Hematopoietic multipotent progenitor cell treated with erythropoietin and hydrocortisone succinate and interleukin-3 and kit ligand, for 17 days (in vitro differentiated cells): ENCODE measurements around the gene QRICH1.

ENCODE experiments used
- DNase-seq: peaks from one replicate; pipeline ENCODE4 v3.0.0-alpha.2; 2015; ENCODE audit warnings: low spot score

QRICH1 gene

DNA sequence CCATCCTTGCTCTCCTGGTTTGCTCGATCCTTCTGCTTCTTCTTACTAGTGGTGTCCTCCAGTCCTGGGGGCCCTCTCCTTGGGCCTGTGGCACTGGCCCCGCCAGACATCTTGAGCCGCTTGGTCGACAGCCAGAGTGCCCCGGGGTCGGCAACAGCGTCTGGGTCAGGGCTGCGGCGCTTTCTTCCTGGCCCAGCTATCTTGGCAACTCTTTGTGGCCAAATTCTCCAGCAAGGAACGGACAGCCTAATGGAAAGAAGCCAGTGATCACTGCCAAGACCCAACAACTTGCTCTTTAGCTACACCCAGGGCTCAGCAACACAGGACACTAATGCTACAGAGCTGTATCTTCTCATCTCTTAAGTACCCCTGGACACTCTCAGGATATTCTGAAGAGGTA lies 25.2 kb upstream of the QRICH1 start:
- no peak for DNase-seq

DNA sequence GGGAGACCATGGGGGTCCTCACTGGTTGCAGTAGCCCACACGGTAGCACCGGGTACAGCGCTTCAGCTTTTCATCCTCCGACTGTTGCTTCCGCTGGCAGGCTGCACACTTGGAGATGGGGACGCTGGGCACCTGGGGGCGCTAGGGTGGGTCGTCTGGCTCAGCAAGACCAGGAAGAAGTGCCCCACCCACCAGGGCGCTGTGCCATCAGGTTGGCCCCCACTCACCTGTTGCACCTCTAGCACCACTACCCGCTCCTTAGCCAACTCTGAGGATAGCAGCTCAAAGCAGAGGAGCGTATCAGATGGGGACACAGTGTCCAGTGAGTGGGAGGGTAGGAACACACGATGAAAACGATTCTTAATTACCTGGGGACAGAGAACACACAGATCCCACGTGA lies 18.4 kb upstream of the QRICH1 start:
- no peak for DNase-seq

DNA sequence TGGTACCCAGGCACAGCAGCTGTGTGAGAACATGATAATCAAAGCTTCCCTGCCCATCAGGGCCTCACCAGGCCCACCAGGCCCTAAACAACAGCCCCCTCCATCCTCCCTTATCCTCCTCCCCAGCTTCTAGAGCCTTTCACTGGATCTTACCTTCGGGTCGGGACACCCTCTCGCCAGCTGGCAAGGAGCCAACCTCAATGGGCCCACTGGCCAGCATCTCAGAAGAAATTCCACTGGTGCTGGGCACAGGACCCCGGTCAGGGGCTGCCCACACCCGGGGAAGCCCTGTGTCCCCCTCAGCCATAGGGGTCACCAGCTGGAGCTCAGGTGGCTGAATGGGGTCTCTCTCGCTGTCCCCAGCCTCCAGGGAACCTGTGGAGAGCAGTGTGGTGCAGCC lies 17.5 kb upstream of the QRICH1 start:
- no peak for DNase-seq

DNA sequence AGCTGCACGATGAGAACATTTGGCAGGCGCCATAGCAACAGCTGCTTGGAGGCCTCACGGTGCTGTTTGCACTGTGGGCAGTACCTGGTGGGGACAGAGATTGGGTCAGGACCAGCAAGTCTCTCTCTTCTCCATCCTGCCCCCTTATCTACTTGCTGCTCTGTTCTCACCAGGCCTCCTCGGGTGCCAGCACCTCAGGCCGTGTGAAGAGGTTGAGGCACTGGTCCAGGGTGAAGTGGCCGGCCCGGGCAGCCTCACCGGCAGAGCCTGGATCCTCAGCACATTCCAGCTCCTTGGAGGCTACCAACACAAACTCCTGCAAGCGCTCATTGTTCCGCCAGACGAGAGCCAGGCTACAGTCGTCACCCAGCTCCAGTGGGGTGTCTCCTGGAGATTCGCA lies 16.9 kb upstream of the QRICH1 start:
- DNase-seq: no peak

DNA sequence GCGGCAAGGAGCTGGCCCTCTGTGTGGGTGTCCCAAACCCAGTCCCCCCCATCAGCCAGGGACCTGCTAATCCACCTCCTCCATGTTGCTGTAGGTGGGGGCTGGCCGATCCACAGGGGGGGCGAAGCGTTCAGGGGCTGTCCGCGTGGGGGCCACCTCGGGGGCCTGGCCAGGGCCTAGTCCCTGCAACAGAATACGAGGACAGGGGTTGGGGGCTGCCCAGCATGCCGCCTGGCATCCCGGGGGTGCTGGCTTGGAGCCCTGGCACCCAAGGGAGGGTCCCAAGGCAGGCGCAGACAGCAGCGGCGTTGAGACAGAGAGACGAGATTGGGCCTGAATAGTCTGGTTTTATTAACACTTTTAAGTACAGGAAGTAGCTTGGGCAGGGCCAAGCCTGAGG lies 14.5 kb upstream of the QRICH1 start:
- no peak for DNase-seq

DNA sequence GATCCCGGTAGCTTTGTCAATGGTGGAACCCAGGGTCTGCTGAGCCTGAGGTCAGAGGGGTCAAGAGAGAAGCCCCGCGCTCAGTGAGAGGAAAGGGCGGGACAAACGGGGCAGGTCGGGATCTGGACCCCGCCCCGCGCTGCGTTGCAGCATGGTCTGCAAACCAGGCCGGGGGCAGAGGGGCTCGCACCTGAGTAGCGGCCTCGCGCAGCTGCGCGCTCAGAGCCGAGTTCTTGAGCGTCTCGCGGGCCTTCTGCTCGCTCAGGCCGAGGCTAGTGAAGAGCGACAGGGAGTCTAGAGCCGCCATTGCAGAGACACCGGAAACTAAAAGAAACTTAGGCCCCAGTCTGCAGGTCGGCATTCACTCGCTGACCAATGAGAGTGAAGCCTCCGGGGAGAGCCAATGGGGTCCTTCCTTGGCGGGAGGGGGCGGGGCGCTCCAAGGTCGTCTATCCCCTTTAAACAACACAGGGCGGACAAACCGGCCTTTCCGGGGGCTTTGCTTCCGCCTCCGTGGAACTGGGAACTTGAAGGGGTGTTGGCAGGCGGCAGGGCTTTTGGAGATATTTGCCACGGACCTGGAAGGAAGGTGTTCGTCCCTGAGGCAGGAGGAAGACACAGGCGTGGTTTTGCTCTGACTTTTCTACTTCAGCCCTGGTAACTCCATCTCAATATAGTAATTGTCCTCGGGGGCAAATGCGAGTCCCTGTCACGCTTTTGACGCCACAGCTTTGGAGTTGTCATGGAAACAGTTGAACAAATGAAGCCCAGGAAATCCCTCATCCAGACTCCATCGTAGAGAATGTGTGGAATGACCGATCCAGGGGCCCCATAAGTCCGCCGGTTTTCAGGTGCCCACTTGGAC lies 10.8 kb upstream of the QRICH1 start, which contains the start of gene QARS1:
Gene QARS1 (minus strand): TSS at position 331 of the 865 bp plus-strand sequence. CDS start 24 bp downstream, at position 307.
- DNase-seq: peak; percentile 86

DNA sequence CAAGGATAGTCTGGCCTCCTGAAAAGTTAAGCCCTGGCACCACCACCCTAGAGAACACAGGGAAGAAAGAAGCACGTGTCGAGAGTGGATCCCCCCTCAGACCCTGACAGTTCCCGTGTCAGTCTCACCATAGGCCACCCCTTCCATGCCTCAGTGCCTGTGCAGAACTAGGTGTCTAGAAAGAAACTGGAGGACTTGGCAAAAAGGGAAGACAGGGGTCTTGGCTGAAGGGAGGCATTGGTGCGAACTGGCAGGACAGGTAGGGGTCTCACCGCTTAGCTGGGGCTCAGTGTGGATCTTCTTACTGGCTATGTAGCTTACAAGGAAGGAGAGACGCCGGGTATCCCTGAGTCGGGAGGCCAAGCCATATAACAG lies 10.2 kb upstream of the QRICH1 start:
- no peak for DNase-seq

DNA sequence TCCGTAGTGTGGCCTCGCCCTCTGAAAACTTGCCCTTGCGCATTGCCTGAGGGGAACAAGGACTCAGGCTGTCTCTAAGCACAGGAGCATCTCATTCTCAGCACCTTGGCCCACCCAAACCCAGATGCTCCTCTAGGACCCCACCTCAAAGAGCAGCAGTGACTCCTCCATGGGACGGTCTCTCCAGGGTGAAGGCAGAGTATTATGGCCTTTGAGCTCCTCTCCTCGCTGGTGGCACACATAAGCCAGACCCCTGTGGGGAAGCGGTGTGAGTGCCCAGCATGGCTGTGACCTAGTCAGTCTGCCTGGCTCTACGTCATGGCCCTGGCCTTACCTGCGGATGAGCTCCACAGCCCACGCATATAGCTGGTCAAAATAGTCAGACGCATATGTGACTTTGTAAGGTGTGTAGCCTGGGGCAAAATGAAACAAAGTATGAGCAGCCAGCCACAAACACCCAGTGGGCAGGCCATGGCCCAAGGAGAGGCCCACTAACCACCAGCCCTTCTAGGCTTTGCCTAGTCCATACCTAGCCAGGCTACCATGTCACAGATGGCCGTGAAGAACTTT lies 6.3 kb upstream of the QRICH1 start:
- DNase-seq: no peak

DNA sequence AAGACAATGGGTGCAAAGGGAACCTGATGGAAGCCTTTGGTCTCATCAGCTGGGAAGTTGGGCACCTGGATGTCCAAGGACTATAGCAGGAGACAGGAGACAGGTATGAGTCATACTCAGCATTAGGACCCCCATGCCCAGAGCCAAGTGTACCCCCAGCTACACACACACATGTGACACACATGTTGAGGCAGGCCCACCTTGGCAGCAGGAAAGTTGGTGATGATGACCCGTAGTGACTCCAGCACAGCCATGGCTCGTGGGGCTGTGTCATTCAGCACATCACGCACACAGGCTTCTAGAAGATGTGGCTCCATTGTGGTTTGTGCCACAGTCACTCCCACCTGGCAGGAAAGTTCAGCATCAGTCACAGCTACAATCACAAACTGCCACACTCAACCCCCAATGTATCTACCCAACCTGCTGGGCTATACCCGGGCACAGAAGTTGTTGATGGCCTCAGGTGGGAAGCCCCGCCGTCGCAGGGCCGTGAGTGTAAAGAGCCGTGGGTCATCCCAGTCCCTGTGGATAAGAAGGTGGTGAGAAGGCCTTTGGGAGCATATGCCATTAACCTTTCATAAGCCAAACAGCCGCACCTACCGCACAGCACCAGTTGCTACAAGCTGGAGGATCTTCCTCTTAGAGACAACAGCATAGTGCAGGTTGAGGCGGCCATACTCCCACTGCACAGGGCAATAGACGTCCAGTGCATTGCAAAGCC lies 5.2 kb upstream of the QRICH1 start:
- no peak for DNase-seq

DNA sequence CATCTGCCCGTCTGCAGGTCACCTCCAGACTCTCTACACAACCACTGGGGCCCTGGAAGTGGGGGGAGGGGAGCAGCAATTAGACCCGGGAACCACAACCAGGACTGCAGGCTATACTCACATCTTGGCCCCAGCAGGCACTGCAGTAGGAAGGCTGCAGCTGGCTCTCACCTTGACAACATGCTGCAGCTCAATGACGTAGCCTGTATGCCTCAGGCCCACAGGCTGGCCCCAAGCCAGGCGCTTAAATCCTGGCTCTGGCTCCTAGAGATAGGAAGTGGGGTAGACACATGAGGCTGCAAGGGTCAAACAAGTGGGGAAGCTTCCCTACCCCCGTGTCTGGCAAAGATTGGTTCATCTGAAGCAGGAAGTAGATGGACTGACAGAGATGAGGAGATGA lies 4.6 kb upstream of the QRICH1 start:
- DNase-seq: peak; percentile 39

DNA sequence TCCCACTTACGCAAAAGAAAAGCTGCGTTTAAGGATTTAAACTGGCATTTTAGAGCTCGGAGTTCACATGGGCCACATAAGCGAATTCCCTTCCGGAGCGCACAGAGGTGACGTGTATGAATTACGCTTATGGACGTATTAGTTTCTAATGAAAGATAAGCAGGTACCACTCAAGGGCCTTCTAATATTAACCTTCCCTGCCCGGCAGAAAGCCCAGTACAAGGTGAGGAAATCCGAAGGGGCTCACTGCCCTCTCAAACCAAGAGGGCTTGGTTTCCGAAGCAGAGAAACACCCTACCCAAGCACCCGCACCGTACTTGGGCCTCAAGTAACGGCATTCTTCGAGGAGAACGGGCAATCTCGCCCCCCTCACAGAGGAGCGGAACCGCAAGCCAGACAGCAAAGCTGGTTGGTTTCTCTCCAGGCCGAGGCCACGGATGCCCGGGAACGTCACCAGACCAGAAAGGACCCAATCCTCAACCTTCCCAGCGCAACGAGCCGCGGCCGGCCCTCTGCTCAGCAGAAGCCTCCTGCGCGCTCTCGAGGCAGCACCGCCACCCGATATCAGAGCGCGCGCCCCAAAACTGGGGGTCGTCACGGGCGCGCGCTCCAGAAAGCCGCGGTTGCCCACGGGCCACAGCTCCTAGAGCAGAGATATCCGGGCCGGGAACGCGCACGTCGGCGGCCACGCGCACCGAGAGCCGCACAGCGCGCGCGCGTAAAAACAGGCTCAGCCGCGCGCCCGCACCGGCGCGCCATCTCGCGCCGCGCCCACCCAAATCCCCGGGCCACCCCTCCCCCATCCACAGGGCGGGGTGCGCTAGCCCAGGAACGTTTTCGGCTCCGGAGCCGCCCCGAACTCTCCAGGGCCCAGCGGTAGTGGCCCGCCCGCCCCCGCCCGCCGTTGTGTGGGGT lies 676 bp downstream of the QRICH1 start:
- peak; percentile 84 for DNase-seq

DNA sequence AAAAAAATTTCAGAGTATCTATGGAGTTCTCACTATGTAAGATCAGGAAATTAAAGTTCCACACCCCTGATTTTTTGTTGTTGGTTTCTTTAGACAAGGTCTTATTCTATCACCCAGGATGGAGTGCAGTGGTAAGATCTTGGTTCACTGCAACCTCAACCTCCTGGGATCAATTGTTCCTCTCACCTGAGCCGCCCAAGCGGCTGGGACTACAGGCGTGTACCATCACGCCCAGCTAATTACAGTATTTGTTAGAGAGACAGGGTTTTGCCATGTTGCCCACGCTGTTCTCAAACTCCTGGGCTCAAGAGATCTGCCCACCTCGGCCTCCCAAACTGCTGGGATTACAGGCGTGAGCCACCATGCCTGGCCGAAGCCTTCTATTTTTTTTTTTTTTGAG lies 12.4 kb downstream of the QRICH1 start:
- no peak for DNase-seq

DNA sequence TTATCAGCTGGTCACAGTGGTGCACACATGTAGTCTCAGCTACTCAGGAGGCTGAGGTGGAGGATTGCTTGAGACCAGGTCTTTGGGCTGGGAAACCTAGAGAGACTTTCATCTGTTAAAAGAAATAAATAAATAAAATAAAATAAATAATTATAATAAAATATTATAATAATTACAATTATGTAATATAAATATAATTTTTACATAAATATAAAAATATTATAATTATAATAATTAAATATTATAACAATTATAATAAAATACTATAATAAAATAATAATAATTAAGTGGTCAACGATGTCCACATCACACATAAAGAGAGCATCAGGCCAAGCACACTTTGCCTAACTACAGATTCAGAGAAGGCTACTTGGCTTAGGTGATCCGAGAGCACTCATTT lies 14.6 kb downstream of the QRICH1 start:
- no peak for DNase-seq

DNA sequence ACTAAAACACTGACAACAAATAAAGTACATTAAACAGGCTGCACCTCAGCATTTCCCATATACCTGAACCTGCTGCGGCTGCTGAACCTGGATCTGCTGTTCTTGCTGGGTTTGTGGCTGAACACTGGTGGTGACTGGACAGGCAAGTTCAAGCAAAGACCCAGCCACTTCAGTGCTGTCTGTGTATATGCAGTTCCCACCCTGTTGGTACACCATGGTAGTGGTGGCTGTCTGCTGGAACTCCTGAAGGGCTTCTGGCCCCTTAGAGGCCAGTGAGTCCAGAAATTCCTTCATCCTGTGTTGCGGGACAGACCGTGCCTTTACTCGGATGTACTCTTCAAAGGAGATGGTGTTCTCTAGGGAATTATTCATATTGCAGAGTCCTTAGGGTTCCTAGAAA lies 17.2 kb downstream of the QRICH1 start:
- no peak for DNase-seq

DNA sequence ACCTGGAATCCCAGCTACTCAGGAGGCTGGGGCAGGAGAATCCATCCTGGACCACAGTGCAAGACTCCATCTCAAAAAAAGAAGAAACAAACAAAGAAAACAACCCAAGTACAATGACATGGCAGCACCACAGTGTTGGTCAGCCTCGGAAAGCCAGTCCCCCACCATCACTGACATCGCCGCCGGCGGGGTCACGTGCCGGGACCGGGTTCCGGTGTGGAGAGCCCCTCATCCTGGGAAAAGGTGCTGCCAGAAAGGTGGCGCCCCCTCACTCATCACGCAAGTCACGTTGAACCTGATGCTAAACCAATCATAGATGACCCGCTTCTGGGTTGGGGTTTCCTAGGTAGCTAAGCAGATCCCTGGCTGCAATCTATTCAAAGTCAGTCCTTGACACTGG lies 17.8 kb downstream of the QRICH1 start:
- DNase-seq: no peak

DNA sequence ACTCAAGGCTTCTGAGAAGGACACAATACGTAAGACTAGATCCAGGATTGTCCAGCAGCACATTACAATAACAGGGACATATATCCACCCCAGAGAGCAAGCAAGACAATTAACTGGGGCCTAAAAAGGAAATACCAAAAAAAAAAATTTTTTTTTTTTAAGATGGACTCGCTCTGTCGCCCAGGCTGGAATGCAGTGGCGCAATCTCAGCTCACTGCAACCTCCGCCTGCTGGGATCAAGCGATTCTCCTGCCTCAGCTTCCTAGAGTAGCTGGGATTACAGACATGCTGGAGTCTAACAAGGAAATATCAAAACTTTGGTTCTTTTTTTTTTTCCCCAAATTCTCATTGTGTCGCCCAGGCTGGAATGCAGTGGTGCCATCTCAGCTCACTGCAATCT lies 35.9 kb downstream of the QRICH1 start:
- DNase-seq: no peak

DNA sequence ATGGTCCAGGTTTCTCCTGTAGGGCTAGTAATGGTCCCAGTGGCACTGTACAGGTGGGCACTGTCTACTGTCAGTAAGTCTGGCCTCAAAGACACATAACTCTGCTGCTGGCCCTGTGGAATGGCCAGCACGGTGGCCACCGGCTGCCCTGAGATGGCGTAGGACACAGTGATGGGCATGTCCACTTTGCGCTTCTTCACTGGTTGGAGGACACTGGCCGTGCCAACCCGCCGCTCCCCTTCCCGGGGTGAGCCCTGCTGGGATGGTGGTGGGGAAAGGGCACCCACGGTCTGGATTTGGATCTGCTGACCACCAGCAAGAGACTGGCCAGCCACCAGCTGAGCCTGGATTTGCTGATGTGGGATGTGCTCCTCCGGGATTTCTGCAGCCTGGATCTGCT lies 36.6 kb downstream of the QRICH1 start:
- no peak for DNase-seq

DNA sequence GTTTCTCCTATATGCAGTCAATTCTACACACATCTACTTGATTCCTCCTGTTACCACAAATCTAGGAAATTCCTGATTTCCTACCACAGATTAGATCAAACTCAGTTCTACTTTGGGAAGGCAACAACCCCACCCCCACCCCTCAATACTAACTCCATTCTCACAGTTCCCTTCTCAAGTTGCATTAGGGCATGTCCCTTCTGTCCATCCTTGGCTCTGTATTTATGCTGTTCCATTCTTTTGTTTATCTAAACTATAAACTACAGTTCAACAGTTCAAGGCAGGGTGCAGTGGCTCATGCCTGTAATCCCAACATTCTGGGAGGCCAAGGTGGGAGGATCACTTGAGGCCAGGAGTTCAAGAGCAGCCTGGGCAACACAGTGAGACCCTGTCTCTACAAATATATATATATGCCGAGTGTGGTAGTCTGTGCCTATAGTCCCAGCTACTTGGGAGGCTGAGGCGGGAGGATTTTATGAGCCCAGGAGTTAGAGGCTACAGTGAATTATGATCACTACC lies 39.5 kb downstream of the QRICH1 start:
- no peak for DNase-seq

DNA sequence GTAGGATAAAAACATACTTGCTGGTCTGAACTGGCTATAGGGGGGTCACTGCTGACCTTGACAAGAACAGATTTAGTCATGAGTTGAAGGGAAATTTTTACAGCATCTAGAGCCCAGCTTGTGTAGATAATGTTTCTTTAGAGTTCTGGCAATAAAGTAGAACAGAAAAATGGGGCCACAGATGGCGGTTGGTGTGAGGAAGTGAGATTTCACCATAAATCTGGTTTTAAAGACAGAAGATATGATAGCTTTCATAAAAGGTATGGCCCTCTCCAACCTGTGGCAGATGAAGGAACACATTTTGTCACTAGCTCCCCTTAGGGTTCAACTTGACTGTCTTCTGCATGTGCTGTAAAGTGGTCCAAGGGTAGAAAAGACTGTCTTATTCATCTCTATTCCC lies 40.3 kb downstream of the QRICH1 start:
- DNase-seq: no peak

DNA sequence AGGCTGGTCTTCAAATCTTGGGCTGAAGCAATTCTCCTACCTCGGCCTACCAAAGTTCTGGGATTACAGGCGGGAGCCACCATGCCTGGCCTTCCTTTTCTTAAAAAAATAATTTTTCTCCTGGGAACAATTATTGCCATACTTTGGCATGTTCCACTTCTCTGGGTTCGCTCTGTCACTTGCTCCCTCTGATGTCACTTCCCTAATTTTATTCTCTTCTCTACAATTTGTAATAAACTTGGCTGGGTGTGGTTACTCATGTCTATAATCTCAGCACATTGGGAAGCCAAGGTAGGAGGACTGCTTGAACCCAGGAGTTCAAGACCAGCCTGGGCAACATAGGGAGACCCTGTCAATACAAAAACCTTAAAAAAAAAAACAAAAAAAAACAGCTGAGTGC lies 58.6 kb downstream of the QRICH1 start:
- DNase-seq: no peak

DNA sequence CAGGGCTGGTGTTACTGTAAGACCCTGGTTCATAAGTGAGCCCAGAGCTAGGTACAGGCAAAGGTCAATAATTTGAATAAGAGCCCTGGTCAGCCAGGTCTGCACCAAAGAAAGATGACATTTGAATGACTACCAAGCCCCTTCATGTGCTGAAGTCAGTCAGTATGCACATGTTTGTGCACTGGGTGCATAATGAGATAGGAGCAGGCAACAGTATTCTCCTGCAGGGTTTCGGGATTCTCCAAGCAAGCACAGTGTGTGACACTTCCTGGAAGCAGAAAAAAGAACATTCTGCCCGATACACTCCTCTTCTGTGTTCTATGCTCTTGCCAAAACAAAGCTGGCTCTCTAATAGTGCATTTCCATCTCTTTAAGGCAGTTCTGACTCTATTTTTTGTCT lies 59.2 kb downstream of the QRICH1 start:
- no peak for DNase-seq
